IMR-90 (cell line): ENCODE data around the gene TEAD1.

Experiments used
- BHLHE40 ChIP-seq: fragments of 150-350 bp; IDR thresholded peaks from 2 replicates; pipeline ENCODE4 v1.6.1; 2016; ENCODE audit warnings: mild to moderate bottlenecking, low read depth, low read length
- CEBPB ChIP-seq: IDR thresholded peaks from 2 replicates; pipeline ENCODE4 v1.6.1; 2012; ENCODE audit warnings: low read depth, low read length, improper control_type of control experiment
- CTCF ChIP-seq: conservative IDR thresholded peaks from 2 replicates; pipeline ENCODE4 v1.5.1; 2012; ENCODE audit warnings: mild to moderate bottlenecking, low read depth, low read length, improper control_type of control experiment
- FOS ChIP-seq: fragments of 150-350 bp; IDR thresholded peaks from 2 replicates; pipeline ENCODE4 v1.6.1; 2016; ENCODE audit warnings: low read depth, low read length
- NFE2L2 ChIP-seq: fragments of 150-350 bp; IDR thresholded peaks from 2 replicates; pipeline ENCODE4 v1.6.1; 2016; ENCODE audit warnings: low read depth, mild to moderate bottlenecking, low read length
- POLR2A ChIP-seq: IDR thresholded peaks from 2 replicates; pipeline ENCODE4 v1.6.1; 2012; ENCODE audit warnings: mild to moderate bottlenecking, low read depth, low read length
- RAD21 ChIP-seq: IDR thresholded peaks from 2 replicates; pipeline ENCODE4 v1.6.1; 2012; ENCODE audit warnings: low read length, improper control_type of control experiment
- RCOR1 ChIP-seq: IDR thresholded peaks from 2 replicates; pipeline ENCODE4 v1.6.1; 2012; ENCODE audit warnings: mild to moderate bottlenecking, low read length, improper control_type of control experiment; ENCODE audit not compliant: insufficient replicate concordance
- RFX5 ChIP-seq: IDR thresholded peaks from 2 replicates; pipeline ENCODE4 v1.8.0; 2012; ENCODE audit warnings: low read depth, mild to moderate bottlenecking, low read length, moderate library complexity
- SMC3 ChIP-seq: fragments of 150-350 bp; IDR thresholded peaks from 2 replicates; pipeline ENCODE4 v1.6.1; 2016; ENCODE audit warnings: low read depth, mild to moderate bottlenecking, antibody characterized with exemption, low read length, moderate library complexity
- USF2 ChIP-seq: fragments of 150-350 bp; IDR thresholded peaks from 2 replicates; pipeline ENCODE4 v1.6.1; 2017; ENCODE audit warnings: mild to moderate bottlenecking, antibody characterized with exemption, low read length, low read depth

GRCh38 chr11:12682288-12682687 is 8.1 kb downstream of the TEAD1 start:
- TF ChIP-seq CTCF (no peak), USF2 (no peak), POLR2A (no peak), RFX5 (no peak), FOS (no peak), SMC3 (no peak), RAD21 (no peak), NFE2L2 (no peak), RCOR1 (no peak), BHLHE40 (no peak), CEBPB (no peak)
